LHCN-M2 (cell line): ENCODE data around the gene CANT1. TPM values are rescaled to one million over a fixed set of nuclear protein-coding genes. Genes with fewer than 3 reads are reported as not detected.
"Not testable (repeated sequence)": the region's sequence is repeated elsewhere in the genome, so short reads cannot be mapped to it uniquely, and the experiment has no call there.

Source experiments
- DNase-seq: peaks from one replicate; pipeline ENCODE4 v3.0.0-alpha.2; 2012; ENCODE audit warnings: low read depth
- total RNA-seq: library from RNA; depleted of rRNA; stranded (reverse); fragments of >200 nt; gene quantifications from 2 replicates; pipeline ENCODE4 v1.2.3, GENCODE V29; 2014

Gene CANT1
- total RNA-seq, 1 experiment from 2014 or later = 77.2 TPM

DNA sequence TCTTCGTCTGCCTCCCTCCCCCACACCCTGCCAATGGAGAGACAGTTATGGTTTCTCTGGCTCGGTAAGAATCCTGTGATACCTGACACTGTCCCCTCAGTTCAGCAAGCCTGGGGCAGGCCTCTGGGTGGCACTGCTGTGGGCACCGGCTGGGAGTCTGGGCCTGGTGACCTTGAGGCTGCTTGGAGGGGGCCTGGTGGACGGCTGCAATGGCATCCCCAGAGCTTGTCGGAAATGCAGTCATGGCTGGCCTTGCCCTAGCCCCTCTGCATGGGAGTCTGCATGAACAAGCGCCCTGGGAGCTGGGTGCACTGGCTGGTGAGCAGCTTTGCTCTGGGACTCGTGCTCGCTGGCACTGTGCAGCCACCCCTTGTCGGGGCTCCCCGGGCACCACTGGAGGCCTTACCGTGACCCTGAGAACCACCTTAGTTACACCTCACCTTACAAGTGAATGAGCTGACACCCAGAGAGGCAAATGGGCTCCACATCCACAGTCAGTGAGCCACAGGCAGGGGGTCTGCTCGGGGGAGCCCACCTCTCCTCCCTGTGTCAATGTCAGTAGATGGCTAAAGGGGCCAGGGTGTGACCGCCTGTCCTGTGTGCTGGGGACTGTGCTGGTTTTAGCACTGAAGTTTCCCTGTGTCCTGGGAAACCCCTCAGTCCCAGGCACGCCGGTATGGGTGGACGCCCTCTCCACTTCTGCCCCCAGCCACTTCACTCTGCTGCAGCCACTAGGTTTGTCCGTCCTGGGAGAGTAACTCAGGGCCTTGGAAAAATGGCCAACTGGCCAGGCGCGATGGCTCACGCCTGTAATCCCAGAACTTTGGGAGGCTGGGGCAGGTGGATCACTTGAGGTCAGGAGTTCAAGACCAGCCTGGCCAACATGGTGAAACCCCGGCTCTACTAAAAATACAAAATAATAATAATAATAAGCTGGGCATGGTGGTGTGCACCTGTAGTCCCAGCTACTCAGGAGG, 31.3 kb downstream of the CANT1 start:
- no peak for DNase-seq

GRCh38 chr17:78977681-78977943, 32.0 kb downstream of the CANT1 start:
- DNase-seq = no peak

GRCh38 chr17:78976907-78977680, 32.5 kb downstream of the CANT1 start:
- no peak for DNase-seq

- peak; percentile 39 for DNase-seq
These were observed 34.7 kb downstream of the CANT1 start for GRCh38 chr17:78974635-78975591.

GRCh38 chr17:78973792-78974520, 35.6 kb downstream of the CANT1 start:
- no peak for DNase-seq

GRCh38 chr17:78973196-78973595, 36.4 kb downstream of the CANT1 start:
- DNase-seq = no peak

DNA sequence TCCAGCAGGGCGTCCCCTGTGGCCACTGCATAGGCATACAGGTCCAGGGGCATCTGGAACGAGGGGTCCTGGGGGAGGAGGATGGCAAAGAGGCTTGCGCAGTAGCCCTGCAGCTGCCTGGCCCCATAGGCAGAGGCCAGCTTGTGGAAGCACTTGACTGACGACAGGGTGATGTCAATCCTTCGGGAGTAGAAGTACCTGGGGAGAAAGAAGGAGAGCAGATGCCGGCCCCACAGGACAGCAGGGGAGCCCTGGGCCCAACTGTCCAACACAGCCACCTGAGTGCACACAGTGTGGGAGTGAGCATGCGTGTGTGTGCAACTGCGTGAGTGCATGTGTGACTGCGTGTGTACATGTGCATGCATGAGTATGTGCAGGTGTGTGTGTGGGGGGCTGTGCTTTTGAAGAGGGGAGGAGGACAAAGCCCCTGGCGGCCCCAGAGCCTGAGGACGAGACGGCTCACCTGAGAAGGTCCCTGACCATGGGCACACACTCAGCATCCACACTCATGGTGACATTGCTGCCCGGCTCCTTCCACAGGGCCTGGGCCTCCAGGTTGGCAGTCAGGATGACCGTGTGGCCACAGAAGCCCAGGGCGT, 37.0 kb downstream of the CANT1 start:
- DNase-seq = no peak

DNA sequence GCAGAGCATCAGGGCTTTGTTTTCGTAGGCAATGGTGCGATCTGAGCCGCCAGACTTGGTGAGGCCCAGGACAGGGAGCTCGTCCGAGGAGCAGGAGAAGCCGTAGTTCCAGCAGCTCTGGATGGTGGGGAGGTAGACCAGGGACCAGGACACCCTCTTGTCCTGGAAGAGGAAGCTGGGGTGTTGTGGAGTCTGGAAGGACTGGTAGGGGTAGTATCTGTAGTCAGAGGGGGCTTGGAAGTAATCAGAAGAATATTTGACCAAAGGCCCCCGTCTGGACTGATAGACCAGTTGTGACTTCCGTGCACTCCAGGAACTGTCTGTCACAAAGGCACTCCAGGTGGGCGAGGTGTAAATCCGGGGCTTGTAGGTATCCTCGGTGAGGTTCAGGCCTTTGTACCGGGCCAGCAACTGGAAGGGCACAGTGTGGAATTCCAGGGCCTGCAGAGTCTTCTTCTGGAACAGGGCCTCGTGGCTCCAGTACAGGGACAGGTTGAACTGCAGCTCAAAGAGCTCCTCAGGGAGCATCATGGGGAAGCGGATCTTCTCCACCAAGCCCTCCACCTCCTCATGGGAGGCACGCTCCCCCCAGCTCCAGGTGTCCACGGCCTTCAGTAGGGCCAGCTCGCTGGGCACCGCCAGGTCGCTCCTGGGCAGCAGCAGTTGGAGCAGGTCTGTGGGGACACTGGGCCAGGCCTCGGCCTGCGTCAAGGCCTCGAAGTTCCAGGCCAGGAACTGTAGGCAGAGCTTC, 37.6 kb downstream of the CANT1 start:
- DNase-seq = no peak

DNA sequence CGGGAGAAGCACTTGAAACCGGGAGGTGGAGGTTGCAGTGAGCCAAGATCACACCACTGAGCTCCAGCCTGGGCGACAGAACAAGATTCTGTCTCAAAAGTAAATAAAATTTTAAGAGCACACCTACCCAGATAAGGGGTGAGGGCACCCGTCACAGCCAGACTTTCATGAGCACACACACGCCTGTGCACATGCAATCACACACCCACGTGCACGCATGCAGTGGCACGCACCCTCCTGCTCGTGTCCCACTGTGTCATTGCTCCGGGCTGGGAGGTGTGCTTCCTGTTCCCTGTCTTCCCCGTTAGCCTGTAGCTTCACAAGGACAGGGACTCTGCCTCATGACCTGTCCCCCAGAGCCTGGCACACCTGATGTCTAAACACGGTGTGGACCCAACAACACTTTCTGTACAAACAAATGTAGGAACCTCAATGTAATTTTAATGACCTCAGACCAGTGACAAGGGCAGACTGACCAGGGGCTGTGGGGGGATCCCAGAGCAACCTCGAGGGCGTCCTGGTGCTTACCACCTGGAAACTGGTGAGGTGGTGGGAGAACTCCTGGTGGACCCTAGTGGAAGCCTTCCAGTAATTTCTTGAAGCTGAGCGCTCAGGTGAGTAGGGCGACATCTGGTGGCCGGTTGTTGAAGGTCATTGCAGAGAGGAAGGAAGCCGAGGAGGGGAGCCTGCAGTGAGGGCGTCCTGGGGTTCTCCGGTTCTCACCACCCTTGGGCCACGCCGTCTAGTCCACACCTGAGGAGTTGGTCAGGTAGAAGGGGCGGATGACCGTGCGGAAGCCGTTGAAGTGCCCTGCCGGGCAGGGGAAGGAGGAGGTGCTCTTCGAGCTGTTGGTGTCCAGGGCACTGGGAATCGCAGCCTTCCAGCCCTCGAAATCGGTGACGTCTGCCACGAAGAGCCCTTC, 38.5 kb downstream of the CANT1 start:
- peak; percentile 63 for DNase-seq

DNA sequence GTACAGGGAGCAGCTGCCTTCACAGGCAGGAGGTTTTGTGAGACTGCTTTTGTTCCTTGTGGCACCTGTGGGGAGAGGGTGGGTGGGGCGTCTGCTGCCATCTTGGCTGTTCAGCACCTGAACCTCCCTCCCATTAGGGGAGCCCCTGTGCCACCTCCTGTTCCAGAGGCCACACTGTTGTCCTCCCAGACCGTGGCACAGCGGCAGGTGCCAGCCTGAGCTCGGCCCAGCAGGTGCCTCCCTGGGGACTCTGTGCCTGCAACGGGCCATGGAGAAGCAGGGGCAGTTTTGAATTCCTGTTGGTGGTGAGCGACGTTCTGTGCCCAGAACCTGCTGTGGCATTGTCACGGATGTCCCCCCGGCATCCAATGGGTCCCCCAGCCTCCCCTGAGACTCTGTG, 39.7 kb downstream of the CANT1 start:
- no peak for DNase-seq

GRCh38 chr17:78967782-78968362, 41.7 kb downstream of the CANT1 start:
- no peak for DNase-seq

DNA sequence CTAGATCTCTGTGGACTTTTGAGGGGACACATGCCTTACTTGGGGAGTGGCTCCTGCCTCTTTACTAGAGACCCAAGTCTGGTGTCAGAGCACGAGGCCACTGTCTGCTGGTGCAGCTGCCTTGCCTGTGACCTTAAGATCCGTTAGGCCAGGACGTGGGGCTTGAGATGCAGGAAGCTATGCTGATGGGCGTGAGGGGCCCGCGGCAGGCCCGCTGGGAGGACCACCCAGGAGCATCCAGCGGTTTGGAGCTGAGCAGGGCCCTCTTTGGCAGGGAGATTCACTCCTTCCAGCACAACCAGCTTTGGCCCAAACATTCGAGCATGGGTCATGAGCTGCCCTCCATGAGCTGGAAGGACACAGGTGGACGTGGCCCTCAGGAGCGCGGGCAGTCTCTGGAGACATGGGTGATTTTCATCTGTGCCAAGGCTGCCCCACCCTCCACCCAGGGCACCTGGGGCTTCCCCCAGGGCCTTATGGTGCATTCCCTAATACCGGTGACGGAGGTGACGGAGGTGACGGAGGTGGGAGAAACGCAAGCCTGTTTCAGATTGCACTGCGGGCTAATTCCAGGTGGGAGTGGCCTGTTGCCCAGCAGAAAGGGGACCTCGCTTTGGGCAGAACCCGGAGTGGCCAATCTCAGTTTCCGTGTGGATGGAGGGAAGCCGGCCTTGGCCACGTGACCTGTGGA, 42.5 kb downstream of the CANT1 start:
- DNase-seq = no peak

GRCh38 chr17:78966123-78966813, 43.3 kb downstream of the CANT1 start:
- DNase-seq = no peak

- DNase-seq = no peak
These were observed 44.1 kb downstream of the CANT1 start for GRCh38 chr17:78965491-78965924.

DNA sequence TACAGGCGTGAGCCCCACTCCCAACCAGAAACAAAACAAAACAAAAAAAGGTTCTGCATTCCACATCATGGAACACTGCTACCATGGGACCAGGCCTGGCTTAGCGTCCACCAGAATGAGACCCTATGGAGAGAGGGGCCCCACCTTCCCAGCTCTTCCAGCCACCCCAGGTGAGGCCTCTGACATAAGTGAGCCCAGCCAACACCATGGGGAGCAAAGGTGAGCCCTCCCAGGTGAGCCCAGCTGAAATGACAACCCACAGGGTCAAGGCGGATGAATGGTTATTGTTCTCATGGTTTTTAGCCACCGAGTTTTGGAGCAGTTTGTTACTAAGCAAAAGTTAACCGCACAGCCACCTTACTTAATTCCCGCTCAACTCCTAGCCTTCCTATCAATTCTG, 46.2 kb downstream of the CANT1 start:
- no peak for DNase-seq

GRCh38 chr17:78962984-78963348, 46.6 kb downstream of the CANT1 start:
- not testable (repeated sequence) for DNase-seq

DNA sequence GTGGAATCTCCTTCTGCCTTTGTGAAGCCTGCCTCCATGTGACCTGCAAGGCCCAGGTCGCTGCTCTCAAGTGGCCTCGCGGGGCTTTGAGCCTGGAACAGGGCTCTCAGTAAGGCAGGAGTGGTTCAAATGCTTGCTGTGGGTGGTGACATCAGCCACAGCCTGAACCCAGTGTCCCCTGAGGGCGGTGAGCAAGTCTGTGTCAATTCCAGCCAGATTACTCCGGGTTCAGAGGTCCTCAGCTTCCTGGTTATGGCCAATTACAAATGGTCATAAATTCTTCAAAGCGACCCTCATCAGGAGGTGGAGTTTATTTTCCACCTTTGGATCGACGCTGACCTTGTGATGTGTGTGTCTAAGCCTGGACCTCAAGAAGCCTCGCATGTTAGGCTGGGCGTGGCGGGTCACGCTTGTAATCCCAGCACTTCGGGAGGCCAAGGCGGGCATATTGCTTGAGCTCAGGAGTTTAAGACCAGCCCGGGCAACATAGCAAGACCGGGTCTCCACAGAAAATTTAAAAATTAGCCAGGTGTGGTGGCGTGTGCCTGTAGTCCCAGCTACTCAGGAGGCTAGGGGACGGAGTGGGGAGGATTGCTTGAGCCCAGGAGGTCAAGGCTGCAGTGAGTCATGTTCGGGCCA, 47.1 kb downstream of the CANT1 start:
- peak; percentile 44 for DNase-seq
